GM19324 (cell line): ENCODE data around the gene STAP2.

ENCODE experiments used
- ATAC-seq: cut with Tn5 transposase; IDR thresholded peaks from one replicate; pipeline ENCODE4 v1.9.1; 2021; ENCODE audit warnings: mild to moderate bottlenecking, moderate library complexity; ENCODE audit not compliant: unreplicated experiment, low FRiP score

The STAP2 gene

DNA sequence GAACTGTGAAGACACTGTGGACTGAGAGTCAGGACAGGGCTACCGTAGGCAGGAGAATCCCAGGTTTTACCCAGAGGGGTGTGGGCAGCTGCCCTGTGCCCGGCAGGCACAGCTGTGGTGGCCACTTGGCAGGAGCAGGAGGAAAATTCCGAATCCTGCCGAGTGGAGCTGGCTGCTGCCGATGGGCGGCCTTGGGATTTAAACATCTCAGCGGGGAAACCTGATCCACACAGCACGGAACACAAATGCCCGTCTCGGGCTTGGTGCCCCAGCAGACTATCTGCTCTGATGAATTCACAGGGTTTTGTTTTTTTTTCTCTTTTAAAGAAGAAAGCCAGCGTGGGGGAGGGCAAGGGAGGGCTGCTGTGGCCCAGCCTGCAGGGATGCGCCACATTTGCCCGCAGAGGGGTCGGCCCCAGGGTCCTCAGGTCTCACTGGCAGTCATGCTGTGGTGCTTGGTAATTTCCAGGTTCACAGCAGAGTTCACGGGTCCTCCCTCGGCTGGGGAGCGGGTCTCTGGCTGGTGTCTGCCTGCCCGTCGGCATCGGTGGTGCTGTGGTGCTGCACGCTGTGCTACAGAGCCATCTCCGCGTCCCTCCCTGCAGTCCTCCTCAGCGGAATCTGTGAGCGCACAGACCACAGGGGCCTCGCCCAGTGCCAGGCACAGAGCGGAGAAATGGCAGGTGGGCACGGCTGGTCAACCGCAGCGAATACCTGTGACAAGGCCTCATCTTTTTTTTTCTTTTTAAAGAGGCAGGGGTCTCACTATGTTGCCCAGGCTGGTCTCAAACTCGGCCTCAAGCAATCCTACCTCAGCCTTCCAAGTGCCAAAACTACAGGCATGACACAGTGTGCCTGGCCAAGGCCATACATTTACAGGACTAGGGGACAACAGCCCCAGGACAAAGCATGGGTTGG lies 32.9 kb upstream of the STAP2 start:
- ATAC-seq, result no peak

GRCh38 chr19:4370418-4371041 lies 31.9 kb upstream of the STAP2 start:
- no peak for ATAC-seq

GRCh38 chr19:4369888-4370260 lies 31.2 kb upstream of the STAP2 start:
- peak; percentile 46 for ATAC-seq

DNA sequence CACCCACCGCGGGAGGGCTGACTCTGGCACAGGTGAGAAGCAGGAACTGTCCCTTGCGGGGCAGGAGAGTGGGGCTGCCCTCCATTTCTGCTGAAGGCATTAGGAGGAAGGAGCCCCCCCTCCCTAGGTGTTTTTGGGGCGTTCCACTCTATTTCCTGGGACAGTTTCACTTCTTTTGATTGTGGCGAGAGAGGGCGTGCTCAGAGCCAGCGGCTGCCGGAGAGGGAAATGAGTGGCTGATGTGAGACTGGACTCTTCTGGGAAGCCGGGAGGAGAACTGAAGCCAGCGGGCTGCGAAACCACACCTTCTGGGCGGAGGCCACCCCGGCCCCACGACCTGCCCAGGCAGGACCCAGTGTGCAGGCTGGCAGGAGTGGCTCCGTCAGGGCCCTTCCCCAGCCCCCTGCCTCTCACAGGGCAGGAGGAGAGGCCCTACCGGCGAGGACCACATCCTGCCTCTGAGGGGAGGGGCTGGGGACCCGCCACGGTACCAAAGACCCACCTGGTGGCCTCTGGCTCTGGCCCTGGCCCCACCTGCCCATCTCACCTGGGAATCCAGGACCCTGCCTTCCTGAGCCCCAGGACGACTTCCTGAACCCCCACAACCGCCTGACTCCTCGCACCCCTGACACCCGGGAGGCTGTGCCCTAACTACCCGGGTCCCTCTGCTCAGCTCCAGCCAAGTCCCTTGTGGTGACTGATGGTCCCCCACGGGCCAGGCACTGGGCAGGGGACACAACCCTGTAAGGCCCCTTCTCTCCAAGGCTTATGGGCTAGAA lies 30.7 kb upstream of the STAP2 start:
- ATAC-seq, result peak; percentile 58

- ATAC-seq, result no peak
Measured at GRCh38 chr19:4368128-4368820, 29.6 kb upstream of the STAP2 start.

DNA sequence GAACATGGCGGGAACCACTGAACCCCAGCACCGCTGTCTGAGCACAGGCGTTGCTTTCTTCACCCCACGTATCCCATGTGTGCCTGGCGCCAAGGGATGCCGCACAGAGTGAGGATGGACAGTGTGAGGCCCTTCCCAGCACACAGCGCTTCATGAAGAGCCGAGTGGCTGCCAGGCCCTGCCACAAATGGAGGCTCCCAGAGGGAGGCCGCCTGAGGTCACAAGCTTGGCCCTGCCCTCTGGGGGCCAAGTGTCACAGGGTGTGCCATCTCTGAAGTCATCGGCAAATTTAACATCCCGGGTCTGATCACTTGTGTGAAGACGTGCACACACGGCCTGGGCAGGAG lies 29.1 kb upstream of the STAP2 start:
- no peak for ATAC-seq

DNA sequence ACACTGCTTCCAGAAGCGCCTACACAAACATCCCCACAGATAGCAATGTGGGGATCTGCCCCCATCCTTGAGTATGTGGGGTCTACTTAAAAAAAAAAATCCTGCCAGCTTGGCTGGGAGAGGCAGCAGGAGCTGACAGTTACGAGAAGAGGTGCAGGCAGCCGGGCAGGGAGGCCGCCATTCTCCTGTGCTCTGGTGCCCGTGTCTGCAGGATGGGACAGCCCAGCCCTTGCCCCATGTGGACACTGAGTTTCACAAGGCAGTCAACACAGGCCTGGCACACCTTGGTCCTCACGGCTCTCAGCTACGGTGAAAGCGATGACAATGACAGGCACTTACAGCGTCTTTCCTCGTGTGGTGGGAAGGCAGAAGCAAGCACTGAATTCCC lies 28.7 kb upstream of the STAP2 start:
- no peak for ATAC-seq

- ATAC-seq, result no peak
Measured at GRCh38 chr19:4366666-4367335, 28.2 kb upstream of the STAP2 start.

DNA sequence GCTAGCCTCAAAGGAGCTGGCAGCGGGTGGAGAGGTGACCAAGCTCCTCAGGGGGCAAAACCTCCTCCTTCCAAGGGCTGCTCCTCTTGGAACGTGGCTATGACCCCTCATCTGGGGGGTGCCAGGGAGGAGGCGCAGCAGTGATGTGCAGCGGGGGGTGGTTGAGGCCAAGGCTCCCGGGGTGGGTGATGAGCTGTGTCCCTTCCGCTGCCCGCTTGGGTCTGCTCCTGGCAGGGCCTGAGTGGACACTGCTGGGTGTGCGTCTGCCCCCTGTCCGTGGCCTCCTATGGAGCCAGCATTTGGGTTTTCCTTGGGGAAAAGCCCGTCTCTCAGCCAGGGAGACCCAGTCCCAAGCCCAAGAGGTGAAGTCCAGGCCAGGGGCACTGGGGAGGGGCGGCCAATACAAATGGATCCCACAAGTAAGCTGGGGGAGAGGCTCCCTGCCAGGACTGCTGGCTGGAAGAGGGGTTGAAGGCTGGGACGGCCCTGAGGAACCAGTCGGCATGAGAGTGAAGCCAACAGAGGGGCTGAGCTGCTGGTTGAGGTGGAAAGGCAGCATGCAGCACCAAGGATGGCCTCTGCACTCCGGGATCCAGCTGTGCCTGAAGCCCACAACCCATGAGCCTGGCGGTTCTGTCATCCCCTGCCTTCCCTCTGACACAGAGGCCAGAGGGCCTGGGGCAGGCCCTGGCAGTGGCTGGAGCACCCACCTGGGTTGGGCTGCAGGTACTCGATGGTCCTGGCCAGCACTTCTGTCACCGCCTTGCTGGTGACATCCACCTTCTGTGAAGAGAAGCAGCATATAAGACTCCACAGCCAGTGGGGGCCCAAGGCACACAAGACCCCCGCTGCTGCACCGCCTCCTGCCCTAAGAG lies 27.4 kb upstream of the STAP2 start:
- ATAC-seq, result no peak

DNA sequence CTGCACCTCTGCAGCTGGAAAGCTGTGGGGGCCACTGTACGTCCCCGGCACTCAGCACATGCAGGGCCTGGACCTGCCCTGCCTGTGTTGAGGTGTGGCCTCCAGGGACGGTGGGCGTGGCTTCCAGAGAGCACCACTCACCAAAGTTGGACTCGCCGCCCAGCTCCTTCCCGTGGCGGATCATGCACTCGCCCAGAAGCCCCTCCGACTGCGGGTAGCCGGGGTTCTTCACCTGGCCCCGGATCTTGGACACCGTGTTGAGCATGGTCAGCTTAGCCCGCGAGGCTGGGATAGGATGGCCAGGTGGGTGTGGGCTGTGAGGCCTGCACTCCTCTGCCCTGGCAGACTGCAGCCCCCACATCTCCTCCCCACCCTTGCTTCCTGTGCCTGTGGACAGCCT lies 26.7 kb upstream of the STAP2 start:
- ATAC-seq, result no peak

GRCh38 chr19:4363571-4364304 lies 25.1 kb upstream of the STAP2 start:
- no peak for ATAC-seq

GRCh38 chr19:4362831-4363545 lies 24.4 kb upstream of the STAP2 start:
- ATAC-seq, result no peak

GRCh38 chr19:4362101-4362828 lies 23.6 kb upstream of the STAP2 start:
- no peak for ATAC-seq

DNA sequence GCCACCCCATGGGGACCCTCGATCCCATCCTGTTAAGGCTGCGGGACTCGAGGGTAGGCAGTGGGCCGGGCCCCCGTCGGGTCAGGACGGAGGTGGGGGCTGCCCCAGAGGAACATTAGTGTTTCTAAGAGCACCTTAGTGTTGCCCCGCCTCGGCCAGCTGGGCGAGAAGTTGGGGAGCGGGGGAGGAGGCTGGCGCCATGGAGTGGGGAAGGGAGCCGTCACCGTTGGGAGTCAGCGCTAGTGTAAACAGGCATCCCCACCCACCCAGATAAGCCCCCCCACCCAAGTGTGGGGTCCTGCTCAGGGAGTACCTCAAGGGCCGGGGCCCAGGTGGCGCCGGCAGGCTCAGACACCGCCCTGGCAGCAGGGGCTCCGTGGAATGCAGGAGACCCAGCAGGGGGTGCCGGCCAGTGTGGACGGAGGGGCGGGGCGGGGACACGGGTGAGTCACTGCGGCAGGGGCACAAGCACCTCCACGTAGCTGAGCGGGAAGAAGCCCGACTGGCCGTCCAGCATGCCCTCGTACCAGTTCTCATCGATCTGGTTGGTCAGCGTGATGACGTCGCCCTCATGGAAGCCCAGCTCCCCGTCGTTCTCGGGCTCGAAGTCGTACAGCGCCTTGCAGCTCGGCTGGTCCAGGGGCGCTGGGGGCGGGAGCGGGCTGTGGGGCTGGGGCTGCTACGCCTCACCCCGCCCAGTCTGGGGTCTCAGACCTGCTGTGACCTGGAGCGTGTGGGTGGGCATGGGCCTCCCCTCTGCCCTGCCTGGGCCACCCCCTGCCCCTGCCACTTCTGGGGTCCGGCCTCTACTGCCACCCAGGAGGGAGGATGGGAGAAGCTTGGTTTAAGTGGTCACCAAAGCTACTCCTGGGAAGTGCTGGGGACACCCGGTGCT lies 22.8 kb upstream of the STAP2 start:
- no peak for ATAC-seq

- no peak for ATAC-seq
Measured at GRCh38 chr19:4360641-4361151, 22.1 kb upstream of the STAP2 start.

GRCh38 chr19:4360081-4360569 lies 21.5 kb upstream of the STAP2 start:
- ATAC-seq, result no peak
